COR-L47 (cell line): ENCODE data around the gene PRAMEF7.
"Not testable (repeated sequence)": the region's sequence is repeated elsewhere in the genome, so short reads cannot be mapped to it uniquely, and the experiment has no call there.

Experiments
- DNase-seq: peaks from one replicate; lab custom pipeline; 2025; lab: John Stamatoyannopoulos, UW

Gene PRAMEF7

DNA sequence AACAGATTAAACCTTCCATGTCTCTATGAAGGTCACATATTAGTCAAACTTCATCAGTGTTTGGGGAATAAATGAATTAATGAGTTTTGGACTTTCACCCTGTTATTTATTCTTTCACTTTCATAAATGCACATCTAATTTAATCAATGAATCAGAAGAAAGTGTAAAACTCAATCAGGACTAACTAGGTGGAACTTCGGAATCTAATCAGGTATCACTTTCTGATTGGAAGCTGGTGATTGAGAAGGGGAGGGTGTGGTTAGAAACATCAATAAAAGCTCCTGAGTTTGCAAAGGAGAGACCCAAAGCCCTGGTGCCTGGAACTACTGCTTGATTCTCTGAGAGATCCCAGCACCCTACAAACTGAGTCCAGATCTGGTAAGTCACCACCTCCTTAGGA, at the start of gene PRAMEF7:
Gene PRAMEF7 (plus strand): TSS at position 301 of the 400 bp plus-strand sequence. CDS start 1,083 bp downstream, outside the sequence.
- DNase-seq, result not testable (repeated sequence)

DNA sequence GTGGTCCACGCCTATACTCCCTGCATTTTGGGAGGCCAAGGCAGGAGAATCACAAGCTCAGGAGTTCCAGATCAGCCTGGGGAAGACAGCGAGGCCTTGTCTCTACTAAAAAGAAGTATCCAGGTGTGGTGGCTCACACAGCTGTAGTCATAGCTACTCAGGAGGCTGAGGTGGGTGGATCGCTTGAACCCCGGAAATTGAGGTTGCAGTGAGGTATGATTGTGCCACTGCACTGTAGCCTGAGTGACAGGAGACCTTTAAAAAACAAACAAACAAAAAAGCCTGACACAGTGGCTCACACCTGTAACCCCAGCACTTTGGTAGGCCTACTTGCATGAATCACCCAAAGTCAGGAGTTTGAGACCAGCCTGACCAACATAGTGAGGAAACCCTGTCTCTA, 38.0 kb upstream of the PRAMEF7 start:
- DNase-seq, result not testable (repeated sequence)

DNA sequence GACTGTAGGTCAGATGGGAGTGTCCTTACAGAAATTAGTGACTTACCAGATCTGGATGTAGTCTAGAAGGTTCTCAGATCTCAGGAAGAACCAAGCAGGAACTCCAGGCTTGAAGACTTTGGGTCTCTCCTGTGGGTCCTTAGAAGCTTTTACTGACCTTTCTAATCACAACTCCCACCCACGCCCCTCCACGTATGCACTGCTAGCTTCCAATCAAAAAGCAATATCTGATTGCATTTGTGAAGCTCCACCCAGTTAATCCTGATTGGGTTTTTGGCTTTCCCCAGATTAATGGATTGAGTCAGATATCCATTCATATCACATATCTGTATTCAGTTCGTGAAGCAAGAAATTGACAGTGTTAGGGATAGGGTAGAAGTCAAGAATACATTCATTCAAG, 30.3 kb upstream of the PRAMEF7 start, which contains the start of gene PRAMEF4:
Gene PRAMEF4 (minus strand): TSS at position 101 of the 400 bp plus-strand sequence. CDS start 2,807 bp downstream, outside the sequence.
- not testable (repeated sequence) for DNase-seq

DNA sequence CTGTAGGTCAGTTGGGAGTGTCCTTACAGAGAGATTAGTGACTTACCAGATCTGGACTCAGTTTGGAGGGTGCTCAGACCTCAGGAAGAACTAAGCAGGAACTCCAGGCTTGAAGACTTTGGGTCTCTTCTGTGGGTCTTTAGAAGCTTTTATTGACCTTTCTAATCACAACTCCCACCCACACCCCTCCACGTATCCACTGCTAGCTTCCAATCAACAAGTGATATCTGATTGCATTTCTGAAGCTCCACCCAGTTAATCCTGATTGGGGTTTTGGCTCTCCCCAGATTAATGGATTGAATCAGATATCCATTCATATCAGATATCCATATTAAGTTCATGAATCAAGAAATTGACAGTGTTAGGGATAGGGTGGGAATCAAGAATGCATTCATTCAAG, 18.2 kb upstream of the PRAMEF7 start, which contains the start of gene PRAMEF10:
Gene PRAMEF10 (minus strand): TSS at position 101 of the 400 bp plus-strand sequence. CDS start 2,423 bp downstream, outside the sequence.
- DNase-seq, result not testable (repeated sequence)

DNA sequence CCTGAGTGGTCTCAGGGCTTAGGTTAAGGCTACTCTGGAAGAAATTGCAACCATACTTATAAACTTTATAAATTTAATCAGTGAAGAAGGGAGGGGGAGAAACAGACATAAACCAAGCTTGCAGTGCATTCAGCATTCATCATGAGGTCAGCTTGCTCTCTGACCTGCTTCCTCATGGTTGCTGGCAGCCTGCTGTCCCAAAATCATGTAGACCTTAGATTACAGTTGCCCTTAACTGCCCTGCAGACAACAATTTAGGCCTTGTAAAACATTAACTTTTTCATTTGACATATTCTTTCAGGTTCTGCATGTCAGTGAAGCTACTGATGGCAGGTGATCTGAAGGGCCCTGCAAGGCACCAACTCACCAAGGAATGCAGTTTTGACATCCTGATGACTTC, 17.2 kb upstream of the PRAMEF7 start:
- not testable (repeated sequence) for DNase-seq

DNA sequence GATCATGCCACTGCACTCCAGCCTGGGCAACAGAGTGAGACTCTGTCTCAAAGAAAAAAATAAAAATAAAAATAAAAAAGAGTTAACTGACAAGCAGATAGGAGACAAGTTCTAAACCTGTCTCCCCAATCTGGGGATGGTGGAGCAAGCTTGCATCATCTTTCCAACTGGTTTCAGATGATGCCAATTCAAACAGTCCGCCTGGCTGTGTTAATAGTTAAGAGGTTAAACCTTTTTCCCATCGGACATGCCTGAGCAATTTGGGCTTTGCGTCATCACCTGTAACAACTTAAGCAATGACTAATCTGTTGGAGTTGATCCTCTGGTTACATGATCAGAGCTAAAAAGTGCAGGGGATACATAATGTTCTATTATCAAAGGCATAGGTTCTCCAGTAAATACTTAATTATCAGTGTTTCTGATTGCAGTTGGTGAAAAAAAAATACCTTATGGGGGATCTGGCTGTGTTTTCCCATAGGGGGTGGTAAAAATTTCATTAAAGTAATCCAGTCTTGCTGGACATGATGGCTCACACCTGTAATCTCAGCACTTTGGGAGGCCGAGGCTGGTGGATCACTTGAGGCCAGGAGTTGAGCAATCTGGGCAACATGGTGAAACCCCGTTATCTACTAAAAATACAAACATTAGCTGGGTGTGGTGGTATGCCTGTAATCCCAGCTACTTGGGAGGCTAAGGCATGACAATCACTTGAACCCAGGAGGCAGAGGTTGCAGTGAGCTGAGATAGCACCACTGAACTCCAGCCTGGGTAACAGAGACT, 12.4 kb upstream of the PRAMEF7 start:
- not testable (repeated sequence) for DNase-seq

DNA sequence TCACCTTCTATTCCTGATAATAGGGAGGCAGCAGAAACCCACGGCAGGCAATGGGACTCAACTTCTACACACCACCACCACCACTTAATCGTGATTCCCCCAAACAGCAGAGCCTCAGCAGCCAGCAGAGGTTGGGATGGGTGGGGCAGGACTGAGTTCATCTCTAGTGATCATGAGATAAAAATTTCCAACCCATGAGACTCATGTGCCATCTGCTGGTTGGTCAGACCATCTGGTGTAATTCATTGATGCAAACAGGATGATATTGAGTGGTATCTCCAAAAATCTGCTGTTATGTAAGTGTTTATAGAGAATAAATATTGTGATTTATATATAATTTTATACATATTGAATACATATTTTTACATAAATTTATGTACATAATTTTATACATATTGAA, 5.3 kb downstream of the PRAMEF7 start:
- not testable (repeated sequence) for DNase-seq

DNA sequence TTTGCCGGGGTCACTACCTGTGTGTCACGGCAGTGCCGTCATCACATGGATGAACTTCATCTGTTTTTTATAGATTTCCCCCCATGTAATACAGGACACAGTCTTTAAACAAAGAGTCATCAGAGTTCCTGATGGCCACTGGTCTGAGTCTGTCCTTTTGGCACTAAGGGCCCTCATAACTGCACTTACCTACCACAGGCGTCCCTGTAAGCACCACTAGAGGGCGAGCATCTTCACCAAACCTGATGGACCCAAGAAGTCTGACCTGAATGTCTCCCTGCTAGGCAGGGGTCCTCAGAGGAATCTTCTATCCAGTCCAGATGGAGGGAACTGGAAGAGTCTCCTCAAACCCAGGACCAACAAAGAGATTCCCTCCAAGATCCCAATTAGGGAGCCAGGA, 8.0 kb downstream of the PRAMEF7 start:
- not testable (repeated sequence) for DNase-seq

DNA sequence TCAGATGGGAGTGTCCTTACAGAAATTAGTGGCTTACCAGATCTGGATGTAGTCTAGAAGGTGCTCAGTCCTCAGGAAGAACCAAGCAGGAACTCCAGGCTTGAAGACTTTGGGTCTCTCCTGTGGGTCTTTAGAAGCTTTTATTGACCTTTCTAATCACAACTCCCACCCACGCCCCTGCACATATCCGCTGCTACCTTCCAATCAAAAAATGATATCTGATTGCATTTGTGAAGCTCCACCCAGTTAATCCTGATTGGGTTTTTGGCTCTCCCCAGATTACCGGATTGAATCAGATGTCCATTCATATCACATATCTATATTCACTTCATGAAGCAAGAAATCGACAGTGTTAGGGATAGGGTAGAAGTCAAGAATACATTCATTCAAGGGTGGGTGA, 31.1 kb downstream of the PRAMEF7 start, which contains the start of gene PRAMEF6:
Gene PRAMEF6 (minus strand): TSS at position 101 of the 400 bp plus-strand sequence. CDS start 5,062 bp downstream, outside the sequence.
- not testable (repeated sequence) for DNase-seq
